OCI-LY7 (cell line): ENCODE data around the gene CD160.

Source experiments
- CTCF ChIP-seq: fragments of 200-600 bp; sonication (generic); conservative IDR thresholded peaks from 2 replicates; pipeline ENCODE4 v1.5.1; 2014; ENCODE audit warnings: mild to moderate bottlenecking, antibody characterized with exemption, low read length, moderate library complexity, mixed read lengths
- EZH2phosphoT487 ChIP-seq: fragments of 200-600 bp; sonication (generic); IDR thresholded peaks from 2 replicates; pipeline ENCODE4 v1.6.1; 2018; ENCODE audit warnings: low read depth, borderline replicate concordance, mild to moderate bottlenecking, mixed run types, antibody characterized with exemption, low read length, moderate library complexity, mixed read lengths

- TF ChIP-seq CTCF = no peak
- no peak for TF ChIP-seq EZH2phosphoT487
Observed at GRCh38 chr1:145729196-145729595, 9.9 kb downstream of the CD160 start.
